Vagina (tissue), 2 donors: ENCODE results near the gene RGS9BP.

Source experiments
- POLR2A ChIP-seq, 2 donors: fragments of 450-650 bp; IDR thresholded peaks; one replicate each; pipeline ENCODE4 v1.6.1; 2017; ENCODE audit warnings: antibody characterized with exemption in 2 of 2, mild to moderate bottlenecking in 2 of 2, moderate library complexity in 2 of 2
- TF ChIP-seq, protein P1 (sequence below), 3 experiments: fragments of 450-650 bp in 2 of 3; fragments of 200-600 bp in 1 of 3; sonication (generic) in 1 of 3; IDR thresholded peaks; one replicate each; pipeline ENCODE4 v1.5.1; 2017 to 2019; ENCODE audit warnings: antibody characterized with exemption in 3 of 3, mild to moderate bottlenecking in 2 of 3, moderate library complexity in 2 of 3

DNA sequence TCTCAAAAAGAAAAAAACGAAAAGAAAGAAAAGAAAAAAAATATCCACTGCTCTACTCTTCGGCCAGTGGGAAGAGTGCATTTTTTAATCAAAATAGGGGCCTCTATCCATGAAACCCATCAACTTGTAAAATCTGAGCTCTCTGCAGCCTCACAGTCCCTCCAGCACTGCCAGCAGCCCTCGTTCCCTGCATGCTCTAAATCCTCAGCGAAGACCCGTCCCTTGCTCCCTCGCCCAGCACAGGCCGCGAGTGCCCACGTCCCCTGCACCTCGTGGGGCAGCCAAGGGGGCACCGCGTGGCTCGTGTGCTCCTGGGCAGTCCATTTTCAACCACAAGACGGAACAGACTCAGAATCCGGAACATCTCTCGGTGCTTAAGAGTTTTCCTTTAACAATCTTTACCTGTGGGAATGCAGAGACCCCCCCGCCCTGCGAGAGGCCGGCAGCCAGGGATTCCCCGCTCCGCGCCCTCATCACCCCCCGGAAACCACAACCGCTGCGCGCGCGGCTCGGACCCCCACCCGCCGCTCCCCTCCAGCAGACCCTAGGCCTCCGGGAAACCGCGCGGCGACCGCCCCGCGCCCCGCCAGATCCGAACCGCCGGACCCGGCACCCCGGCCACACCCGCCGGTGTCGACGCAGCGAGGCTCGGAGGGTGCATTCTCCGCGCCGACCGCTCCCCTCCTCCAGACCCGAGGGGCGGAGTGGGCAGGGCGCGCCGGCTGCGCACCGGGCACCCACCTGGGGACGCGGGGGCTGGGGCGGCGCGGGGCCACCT lies 1.3 kb upstream of the RGS9BP start:
- TF ChIP-seq, protein P1, sequence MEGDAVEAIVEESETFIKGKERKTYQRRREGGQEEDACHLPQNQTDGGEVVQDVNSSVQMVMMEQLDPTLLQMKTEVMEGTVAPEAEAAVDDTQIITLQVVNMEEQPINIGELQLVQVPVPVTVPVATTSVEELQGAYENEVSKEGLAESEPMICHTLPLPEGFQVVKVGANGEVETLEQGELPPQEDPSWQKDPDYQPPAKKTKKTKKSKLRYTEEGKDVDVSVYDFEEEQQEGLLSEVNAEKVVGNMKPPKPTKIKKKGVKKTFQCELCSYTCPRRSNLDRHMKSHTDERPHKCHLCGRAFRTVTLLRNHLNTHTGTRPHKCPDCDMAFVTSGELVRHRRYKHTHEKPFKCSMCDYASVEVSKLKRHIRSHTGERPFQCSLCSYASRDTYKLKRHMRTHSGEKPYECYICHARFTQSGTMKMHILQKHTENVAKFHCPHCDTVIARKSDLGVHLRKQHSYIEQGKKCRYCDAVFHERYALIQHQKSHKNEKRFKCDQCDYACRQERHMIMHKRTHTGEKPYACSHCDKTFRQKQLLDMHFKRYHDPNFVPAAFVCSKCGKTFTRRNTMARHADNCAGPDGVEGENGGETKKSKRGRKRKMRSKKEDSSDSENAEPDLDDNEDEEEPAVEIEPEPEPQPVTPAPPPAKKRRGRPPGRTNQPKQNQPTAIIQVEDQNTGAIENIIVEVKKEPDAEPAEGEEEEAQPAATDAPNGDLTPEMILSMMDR (IDR thresholded peaks at IDR 0.05): no peak
- no peak for TF ChIP-seq POLR2A (IDR thresholded peaks at IDR 0.05)
